H1 (cell line): Measurements from ENCODE around the gene KDM4E. TPM values are rescaled to one million over a fixed set of nuclear protein-coding genes. Genes with fewer than 3 reads are reported as not detected.

Experiments
- CTCF ChIA-PET: fragments of 300-600 bp; sonication (Branson Sonifier 250); formaldehyde crosslinking; loops from one replicate; lab custom pipeline; 2021; ENCODE audit not compliant: partially characterized antibody; lab: Charles Lee
- POLR2A ChIA-PET: fragments of 300-600 bp; sonication (Branson Sonifier 250); formaldehyde crosslinking; loops from one replicate; lab custom pipeline; 2021; ENCODE audit warnings: inconsistent platforms; ENCODE audit not compliant: partially characterized antibody; lab: Charles Lee
- DNase-seq, 2 experiments: peaks; one replicate each; pipeline versions ENCODE4 v3.0.0 to v3.0.0-alpha.2; 2010 to 2022; ENCODE audit warnings: low spot score in 2 of 2, low read depth in 1 of 2, mixed read lengths in 1 of 2
- FAIRE-seq: peaks from 2 replicates; lab custom pipeline; 2011; peaks lifted over from hg19 to GRCh38; lab: Jason Lieb, UNC
- H2AFZ ChIP-seq: 2 replicates; pipeline ENCODE4 v1.8.1; 2012; ENCODE audit warnings: low read length, inconsistent platforms
- H2AK5ac ChIP-seq: 2 replicates; pipeline ENCODE4 v1.6.1; 2013; ENCODE audit warnings: low read depth, low read length
- H2BK120ac ChIP-seq: replicated peaks from 2 replicates; pipeline ENCODE3; 2013; ENCODE audit warnings: low read depth, low read length, inconsistent platforms
- H2BK12ac ChIP-seq: 2 replicates; pipeline ENCODE4 v1.6.1; 2013; ENCODE audit warnings: low read depth, low read length
- H2BK15ac ChIP-seq: 2 replicates; pipeline ENCODE4 v1.6.1; 2013; ENCODE audit warnings: low read length
- H2BK20ac ChIP-seq: 2 replicates; pipeline ENCODE4 v1.6.1; 2013; ENCODE audit warnings: low read length
- H2BK5ac ChIP-seq: 2 replicates; pipeline ENCODE4 v1.6.1; 2013; ENCODE audit warnings: low read depth, low read length
- H3K14ac ChIP-seq: 2 replicates; pipeline ENCODE4 v1.6.1; 2013; ENCODE audit warnings: inconsistent platforms; ENCODE audit not compliant: insufficient read length
- H3K18ac ChIP-seq: 2 replicates; pipeline ENCODE4 v1.6.1; 2013; ENCODE audit warnings: low read length; ENCODE audit errors: extremely low read depth
- H3K23ac ChIP-seq: 2 replicates; pipeline ENCODE4 v1.6.1; 2013; ENCODE audit warnings: inconsistent platforms; ENCODE audit not compliant: insufficient read length
- H3K23me2 ChIP-seq: 2 replicates; pipeline ENCODE4 v1.6.1; 2013; ENCODE audit warnings: low read depth, low read length
- H3K27ac ChIP-seq: 2 replicates; pipeline ENCODE4 v1.6.1; 2011; ENCODE audit warnings: low read depth, low read length, inconsistent platforms
- H3K27me3 ChIP-seq, 4 experiments: replicated peaks in 1 of 4; 1 replicate in 1 of 4; 2 replicates in 3 of 4; pipeline versions ENCODE4 v1.6.1 to v1.8.1; 2011 to 2013; ENCODE audit warnings: low read length in 3 of 4, mild to moderate bottlenecking in 3 of 4, inconsistent platforms in 2 of 4, mixed read lengths in 2 of 4, moderate library complexity in 1 of 4; ENCODE audit not compliant: control insufficient read depth in 3 of 4, insufficient read depth in 3 of 4; ENCODE audit errors: extremely low read depth in 1 of 4
- H3K36me3 ChIP-seq, 4 experiments: 2 replicates each; pipeline versions ENCODE4 v1.6.1 to v1.8.1; 2011 to 2013; ENCODE audit warnings: mild to moderate bottlenecking in 4 of 4, low read length in 3 of 4, moderate library complexity in 2 of 4, control low read depth in 1 of 4, inconsistent platforms in 1 of 4; ENCODE audit not compliant: insufficient read depth in 4 of 4, control insufficient read depth in 2 of 4
- H3K4ac ChIP-seq: replicated peaks from 2 replicates; pipeline ENCODE3; 2013; ENCODE audit warnings: low read length, low read depth, mixed read lengths, inconsistent platforms; ENCODE audit not compliant: insufficient read length
- H3K4me1 ChIP-seq, 4 experiments: replicated peaks in 1 of 4; 1 replicate in 1 of 4; 2 replicates in 3 of 4; pipeline versions ENCODE4 v1.6.1 to v1.8.1; 2011 to 2013; ENCODE audit warnings: low read length in 3 of 4, inconsistent platforms in 2 of 4, mixed read lengths in 1 of 4; ENCODE audit not compliant: insufficient read depth in 4 of 4, control insufficient read depth in 3 of 4
- H3K4me2 ChIP-seq, 2 experiments: 2 replicates each; pipeline versions ENCODE4 v1.6.1 to v1.8.1; 2011 to 2013; ENCODE audit warnings: low read depth in 2 of 2, low read length in 2 of 2, control low read depth in 1 of 2, inconsistent platforms in 1 of 2, mild to moderate bottlenecking in 1 of 2; ENCODE audit not compliant: insufficient read depth in 1 of 2
- H3K4me3 ChIP-seq, 4 experiments: fragments of 200-600, 300-600 bp in 1 of 4; sonication (generic), shearing (Covaris generic), sonication (Bioruptor Twin) in 1 of 4; 2 replicates each; pipeline versions ENCODE4 v1.5.1 to v1.8.1; 2011 to 2016; ENCODE audit warnings: low read length in 4 of 4, low read depth in 3 of 4, control low read depth in 2 of 4, inconsistent platforms in 2 of 4, mild to moderate bottlenecking in 2 of 4, mixed read lengths in 1 of 4, moderate library complexity in 1 of 4; ENCODE audit not compliant: insufficient read depth in 2 of 4; ENCODE audit errors: extremely low read depth in 1 of 4
- H3K56ac ChIP-seq: replicated peaks from 2 replicates; pipeline ENCODE3; 2013; ENCODE audit warnings: low read depth, mild to moderate bottlenecking, mixed read lengths, low read length, inconsistent platforms; ENCODE audit not compliant: insufficient read length
- H3K79me1 ChIP-seq: 2 replicates; pipeline ENCODE4 v1.6.1; 2013; ENCODE audit warnings: low read depth, low read length, control low read depth
- H3K79me2 ChIP-seq, 2 experiments: 2 replicates each; pipeline versions ENCODE4 v1.6.1 to v1.8.1; 2012 to 2013; ENCODE audit warnings: low read length in 2 of 2, mild to moderate bottlenecking in 2 of 2, inconsistent platforms in 1 of 2; ENCODE audit not compliant: insufficient read depth in 2 of 2, control insufficient read depth in 1 of 2
- H3K9ac ChIP-seq, 4 experiments: replicated peaks in 1 of 4; 1 replicate in 1 of 4; 2 replicates in 3 of 4; pipeline versions ENCODE4 v1.6.1 to v1.8.1; 2011 to 2013; ENCODE audit warnings: low read depth in 3 of 4, low read length in 3 of 4, control low read depth in 2 of 4, mild to moderate bottlenecking in 2 of 4, moderate library complexity in 2 of 4, inconsistent platforms in 1 of 4; ENCODE audit errors: extremely low read depth in 1 of 4
- H3K9me3 ChIP-seq, 2 experiments: 2 replicates each; pipeline versions ENCODE4 v1.6.1 to v1.8.1; 2012 to 2013; ENCODE audit warnings: mild to moderate bottlenecking in 2 of 2, moderate library complexity in 2 of 2, control low read depth in 1 of 2, inconsistent platforms in 1 of 2, low read depth in 1 of 2, low read length in 1 of 2, mixed read lengths in 1 of 2; ENCODE audit not compliant: insufficient read depth in 2 of 2
- H4K20me1 ChIP-seq, 2 experiments: replicated peaks in 1 of 2; 2 replicates each; pipeline versions ENCODE3 to v1.8.1; 2011 to 2013; ENCODE audit warnings: inconsistent platforms in 2 of 2, low read length in 2 of 2, mild to moderate bottlenecking in 1 of 2; ENCODE audit not compliant: insufficient read depth in 2 of 2, control insufficient read depth in 1 of 2
- H4K5ac ChIP-seq: 2 replicates; pipeline ENCODE4 v1.6.1; 2013; ENCODE audit warnings: low read length, low read depth, mixed read lengths, inconsistent platforms; ENCODE audit not compliant: insufficient read length
- H4K8ac ChIP-seq: 2 replicates; pipeline ENCODE4 v1.8.0; 2013; ENCODE audit warnings: mild to moderate bottlenecking, moderate library complexity, low read length, inconsistent platforms; ENCODE audit not compliant: insufficient read depth; ENCODE audit errors: extremely low read depth
- H4K91ac ChIP-seq: replicated peaks from 2 replicates; pipeline ENCODE3; 2013; ENCODE audit warnings: low read length, mixed read lengths, inconsistent platforms; ENCODE audit not compliant: insufficient read length
- SP2 ChIP-seq: IDR thresholded peaks from 2 replicates; pipeline ENCODE4 v1.6.1; 2012; ENCODE audit warnings: mild to moderate bottlenecking, low read length, inconsistent platforms
- TAF1 ChIP-seq: IDR thresholded peaks from 2 replicates; pipeline ENCODE4 v1.6.1; 2011; ENCODE audit warnings: mild to moderate bottlenecking, low read depth, low read length
- TAF7 ChIP-seq: optimal IDR thresholded peaks from 2 replicates; pipeline ENCODE3; 2011; ENCODE audit warnings: low read depth, mild to moderate bottlenecking, inconsistent platforms, low read length, moderate library complexity, borderline replicate concordance
- WGBS, 2 experiments: shearing (Covaris generic) in 1 of 2; methylation state at CpG; one replicate each; pipeline versions ENCODE4 v1.1.6 to v1.1.7; 2013 to 2015; ENCODE audit warnings: low lambda C conversion rate in 2 of 2, mixed read lengths in 2 of 2, inconsistent platforms in 1 of 2, low coverage in 1 of 2, missing lambda C conversion rate in 1 of 2; ENCODE audit not compliant: insufficient replicate concordance in 2 of 2, insufficient coverage in 1 of 2, insufficient read length in 1 of 2; ENCODE audit errors: extremely low coverage in 1 of 2, missing lambda C conversion rate in 1 of 2; 5-methylcytosine and 5-hydroxymethylcytosine counted together
- polyA plus RNA-seq, 7 experiments: library from polyadenylated mRNA; depleted of rRNA in 3 of 7; stranded (reverse) in 5 of 7; unstranded in 2 of 7; fragments of >200 nt in 5 of 7; fragments of 200-250 nt in 2 of 7; gene quantifications; 1 replicate in 5 of 7; 2 replicates in 1 of 7; 4 replicates in 1 of 7; pipeline versions ENCODE4 v1.2.1 to v1.2.3, GENCODE V29; 2011 to 2013; ENCODE audit warnings: missing spikeins in 2 of 7, mixed read lengths in 2 of 7
- total RNA-seq: library from RNA; stranded (reverse); fragmentation: NEBNext Ultra II Directional; extraction: Animal tissue kit (Norgen Biotek cat#: 25700); gene quantifications from 2 replicates; pipeline ENCODE4 v1.2.1, GENCODE V29; 2021
- TF ChIP-seq, protein P1 (sequence below): IDR thresholded peaks from 2 replicates; pipeline ENCODE4 v1.6.1; 2011; ENCODE audit warnings: low read depth, mild to moderate bottlenecking, low read length; ENCODE audit not compliant: insufficient read depth

Gene KDM4E
- total and polyA plus RNA-seq, 2 of the 8 experiments (the other 6 are each of a cell fraction or from before 2014, with no cell fraction given) = not detected

GRCh38 chr11:94988748-94989147 lies 36.3 kb upstream of the KDM4E start:
- Histone ChIP-seq H3K27me3 (no peaks in the 10 kb centered on the region; a peak in 1 of 7 replicates), H4K8ac (no peak overlapping the region), H3K4me1 (no peaks in the 10 kb centered on the region), H3K9me3 (no peaks in the 10 kb centered on the region), H3K18ac (no peak overlapping the region), H4K5ac (no peak overlapping the region), H3K23me2 (no peaks in the 10 kb centered on the region), H3K56ac (no peak overlapping the region), H2AK5ac (no peak overlapping the region), H3K23ac (no peak overlapping the region), H3K4me2 (no peak overlapping the region), H3K14ac (no peak overlapping the region), H2BK15ac (no peak overlapping the region), H2AFZ (no peak overlapping the region), H2BK12ac (no peak overlapping the region), H3K79me1 (no peaks in the 10 kb centered on the region), H3K9ac (no peak overlapping the region), H3K4me3 (no peak overlapping the region), H2BK5ac (no peak overlapping the region), H3K27ac (no peak overlapping the region), H3K79me2 (no peaks in the 10 kb centered on the region), H3K36me3 (no peaks in the 10 kb centered on the region), H2BK120ac (no peak overlapping the region), H2BK20ac (no peak overlapping the region), H4K91ac (no peak overlapping the region), H3K4ac (no peak overlapping the region), H4K20me1 (no peaks in the 10 kb centered on the region)
- DNase-seq (no peak), FAIRE-seq (no peak)
- WGBS, 2 experiments = 79% methylated on average over 1 of the region's 1 CpG; no CpG with 5 or more reads in 1 of the 2 experiments
- TF ChIP-seq, protein P1, sequence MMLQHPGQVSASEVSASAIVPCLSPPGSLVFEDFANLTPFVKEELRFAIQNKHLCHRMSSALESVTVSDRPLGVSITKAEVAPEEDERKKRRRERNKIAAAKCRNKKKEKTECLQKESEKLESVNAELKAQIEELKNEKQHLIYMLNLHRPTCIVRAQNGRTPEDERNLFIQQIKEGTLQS = no peak
- TF ChIP-seq SP2 (no peak), TAF7 (no peak), TAF1 (no peak)
- POLR2A ChIA-PET = no interaction called here
- CTCF ChIA-PET = no interaction called here
